ENCODE data around the gene CALML4. TPM values are rescaled to one million over a fixed set of nuclear protein-coding genes. Genes with fewer than 3 reads are reported as not detected.
"Not testable (repeated sequence)": the region's sequence is repeated elsewhere in the genome, so short reads cannot be mapped to it uniquely, and the experiment has no call there.

The CALML4 gene
- total and polyA plus RNA-seq, 7 experiments from 2014 or later, result 0.13 to 14.6 (median 2.8) TPM

DNA sequence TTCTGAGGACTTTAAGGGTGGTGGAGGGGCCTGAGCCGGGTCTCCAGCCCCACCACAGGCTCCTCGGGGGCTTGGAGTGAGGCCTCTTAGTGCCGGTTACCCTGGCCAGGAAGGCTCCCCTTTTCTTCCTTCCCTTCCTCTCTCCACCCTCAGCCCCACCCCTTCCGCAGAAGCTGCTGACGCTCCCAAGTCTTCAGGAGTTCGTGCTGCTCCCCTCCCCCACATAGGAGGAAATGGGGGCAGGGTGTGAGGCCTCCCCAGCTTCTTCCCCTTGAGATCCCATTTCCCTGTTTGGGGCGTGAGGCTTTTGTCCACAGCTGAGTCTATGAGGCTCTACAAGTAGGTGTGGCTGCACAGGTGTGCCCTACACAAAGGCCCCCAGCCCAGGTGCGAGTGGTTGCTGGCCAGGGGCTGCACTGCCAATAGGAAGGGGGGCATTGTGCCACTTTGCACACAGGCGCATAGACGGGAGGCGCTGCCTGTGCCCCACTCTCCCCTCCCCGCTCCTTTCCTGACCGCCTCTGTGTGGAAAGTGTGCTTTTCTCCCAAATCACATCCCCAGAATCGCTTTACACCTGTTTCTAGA lies 915 bp upstream of the CALML4 start:
- H3K4me1 Mint-ChIP-seq, result peaks cover 12 to 57% (median 30%) of the 10 kb centered on the region in 7 donors
- Histone ChIP-seq H3K4me1 (ENCODE audit: control insufficient read depth in 2 of 2, insufficient read depth in 2 of 2, low read length in 2 of 2) (peaks cover 0 to 21% of the 10 kb centered on the region in 2 donors), H3K4me3 (ENCODE audit: low read length) (no peak overlapping the region), H3K9me3 (ENCODE audit: control insufficient read depth in 2 of 3, low read length in 3 of 3) (no peaks in the 10 kb centered on the region), H3K27ac (ENCODE audit: low read depth, low read length) (no peak overlapping the region), H3K36me3 (ENCODE audit: control insufficient read depth in 2 of 3, insufficient read depth in 3 of 3, low read length in 3 of 3) (no peaks in the 10 kb centered on the region), H3K27me3 (ENCODE audit: control insufficient read depth in 2 of 2, insufficient read depth in 2 of 2, low read length in 2 of 2) (no peaks in the 10 kb centered on the region)
- peaks cover 0 to 4% (median 0%) of the 10 kb centered on the region in 5 donors for H3K36me3 Mint-ChIP-seq
- no peaks in the 10 kb centered on the region for H3K9me3 Mint-ChIP-seq
- peak; percentile 30 for ATAC-seq
- POLR2A ChIA-PET, result no interaction called here
- CTCF ChIA-PET, result no interaction called here
- peak overlapping the region in 4 of 9 donors; percentile 17 to 82 (median 37) for H3K27ac Mint-ChIP-seq
- H3K27me3 Mint-ChIP-seq, result no peaks in the 10 kb centered on the region
- peak overlapping the region in 9 of 10 donors; percentile 25 to 75 (median 43) for H3K4me3 Mint-ChIP-seq
- no peak for DNase-seq
- intact Hi-C loops (cut with micrococcal nuclease), result no loop called here

DNA sequence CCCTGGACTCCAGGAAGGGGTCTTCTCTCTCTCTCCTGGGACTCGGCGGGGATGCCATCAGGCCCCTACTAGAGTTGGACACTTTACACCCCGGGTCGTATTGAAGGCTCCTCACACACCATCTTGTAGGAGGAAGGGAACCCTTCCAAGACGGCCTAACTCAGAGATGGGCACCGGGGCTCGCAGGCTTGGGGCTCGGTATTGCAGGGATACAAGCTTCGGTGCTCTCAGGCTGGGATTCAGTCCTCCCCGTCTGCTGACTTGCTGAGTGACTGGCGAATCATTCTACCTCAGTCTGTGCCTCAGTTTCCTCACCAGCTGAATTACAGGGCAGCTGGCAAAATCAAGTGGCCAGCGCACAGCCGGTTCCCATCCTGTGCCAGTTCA lies 419 bp upstream of the CALML4 start:
- no peak overlapping the region for H3K4me3 ChIP-seq (ENCODE audit: low read length)
- H3K27ac ChIP-seq (ENCODE audit: low read depth, low read length), result no peak overlapping the region
- H3K4me1 ChIP-seq (ENCODE audit: control insufficient read depth in 2 of 2, insufficient read depth in 2 of 2, low read length in 2 of 2), result peaks cover 0 to 21% of the 10 kb centered on the region in 2 donors
- no peaks in the 10 kb centered on the region for H3K9me3 ChIP-seq (ENCODE audit: control insufficient read depth in 2 of 3, low read length in 3 of 3)
- H3K27ac Mint-ChIP-seq, result peak overlapping the region in 2 of 9 donors; percentile 40 to 82
- H3K4me3 Mint-ChIP-seq, result peak overlapping the region in 5 of 10 donors; percentile 25 to 75 (median 32)
- peaks cover 12 to 55% (median 30%) of the 10 kb centered on the region in 7 donors for H3K4me1 Mint-ChIP-seq
- H3K27me3 ChIP-seq (ENCODE audit: control insufficient read depth in 2 of 2, insufficient read depth in 2 of 2, low read length in 2 of 2), result no peaks in the 10 kb centered on the region
- intact Hi-C loops (cut with micrococcal nuclease), result no loop called here
- ChIA-PET CTCF (no interaction called here), POLR2A (no interaction called here)
- DNase-seq, result no peak
- no peaks in the 10 kb centered on the region for H3K36me3 ChIP-seq (ENCODE audit: control insufficient read depth in 2 of 3, insufficient read depth in 3 of 3, low read length in 3 of 3)
- no peaks in the 10 kb centered on the region for H3K9me3 Mint-ChIP-seq
- H3K36me3 Mint-ChIP-seq, result peaks cover 0 to 4% (median 0%) of the 10 kb centered on the region in 5 donors
- no peaks in the 10 kb centered on the region for H3K27me3 Mint-ChIP-seq
- ATAC-seq, result no peak

DNA sequence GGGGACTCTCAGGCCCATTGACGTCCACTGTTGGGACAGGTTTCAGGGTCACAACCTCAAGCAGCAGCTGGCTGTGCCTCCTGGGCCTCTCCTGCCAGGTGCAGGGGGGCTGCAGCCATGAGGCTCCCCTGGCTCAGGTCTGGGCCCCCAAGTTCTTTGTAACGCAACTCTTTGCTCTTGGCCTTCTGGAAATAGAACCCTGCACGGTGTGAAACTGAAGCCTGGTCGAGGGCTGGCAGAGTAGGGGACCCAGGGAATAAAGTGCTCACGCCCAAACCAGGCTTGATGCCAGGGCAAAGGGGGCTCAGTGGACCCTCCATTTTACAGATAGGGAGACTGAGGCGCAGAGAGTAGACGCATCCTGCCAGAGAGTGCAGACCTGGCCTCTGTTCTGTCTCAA lies 771 bp downstream of the CALML4 start:
- H3K27me3 ChIP-seq (ENCODE audit: control insufficient read depth in 2 of 2, insufficient read depth in 2 of 2, low read length in 2 of 2), result no peaks in the 10 kb centered on the region
- H3K36me3 ChIP-seq (ENCODE audit: control insufficient read depth in 2 of 3, insufficient read depth in 3 of 3, low read length in 3 of 3), result no peaks in the 10 kb centered on the region
- no peaks in the 10 kb centered on the region for H3K27me3 Mint-ChIP-seq
- H3K36me3 Mint-ChIP-seq, result peaks cover 0 to 4% (median 0%) of the 10 kb centered on the region in 5 donors
- intact Hi-C loops (cut with micrococcal nuclease), result no loop called here
- DNase-seq (no peak), ATAC-seq (no peak)
- H3K9me3 Mint-ChIP-seq, result no peaks in the 10 kb centered on the region
- peak overlapping the region in 2 of 10 donors; percentile 33 to 75 for H3K4me3 Mint-ChIP-seq
- H3K9me3 ChIP-seq (ENCODE audit: control insufficient read depth in 2 of 3, low read length in 3 of 3), result no peaks in the 10 kb centered on the region
- POLR2A ChIA-PET, result no interaction called here
- H3K4me1 ChIP-seq (ENCODE audit: control insufficient read depth in 2 of 2, insufficient read depth in 2 of 2, low read length in 2 of 2), result peaks cover 0 to 15% of the 10 kb centered on the region in 2 donors
- CTCF ChIA-PET, result interaction anchor here (0.7 kb wide), 1 partner anchor 30 kb away, joined by 3 read pairs; no protein-coding TSS in a partner anchor
- peak overlapping the region in 1 of 9 donors; percentile 40 for H3K27ac Mint-ChIP-seq
- peaks cover 7 to 49% (median 25%) of the 10 kb centered on the region in 7 donors for H3K4me1 Mint-ChIP-seq
- H3K27ac ChIP-seq (ENCODE audit: low read depth, low read length), result no peak overlapping the region
- no peak overlapping the region for H3K4me3 ChIP-seq (ENCODE audit: low read length)

DNA sequence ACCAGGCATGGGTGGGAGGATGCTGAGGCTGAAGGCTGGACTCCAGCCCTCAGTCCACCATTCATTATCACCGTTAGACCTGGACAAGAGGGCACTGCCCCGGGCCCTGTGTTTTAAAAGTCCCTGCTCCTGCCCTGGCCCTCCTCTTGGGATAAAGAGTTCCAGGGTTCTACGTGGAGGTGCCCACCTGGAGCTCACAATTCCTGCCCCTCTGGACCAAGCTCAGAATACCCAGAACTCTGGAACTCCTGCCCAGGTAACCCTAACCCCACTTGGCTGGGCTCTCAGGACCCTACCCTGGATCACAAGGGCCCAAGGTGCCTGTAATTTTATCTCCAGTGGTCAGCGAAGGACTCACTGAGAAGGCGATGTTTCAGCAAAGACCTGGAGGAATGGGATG lies 1.2 kb downstream of the CALML4 start:
- H3K9me3 Mint-ChIP-seq, result no peaks in the 10 kb centered on the region
- Histone ChIP-seq H3K27me3 (ENCODE audit: control insufficient read depth in 2 of 2, insufficient read depth in 2 of 2, low read length in 2 of 2) (no peaks in the 10 kb centered on the region), H3K4me1 (ENCODE audit: control insufficient read depth in 2 of 2, insufficient read depth in 2 of 2, low read length in 2 of 2) (peaks cover 0 to 11% of the 10 kb centered on the region in 2 donors), H3K27ac (ENCODE audit: low read depth, low read length) (no peak overlapping the region), H3K9me3 (ENCODE audit: control insufficient read depth in 2 of 3, low read length in 3 of 3) (no peaks in the 10 kb centered on the region), H3K36me3 (ENCODE audit: control insufficient read depth in 2 of 3, insufficient read depth in 3 of 3, low read length in 3 of 3) (no peaks in the 10 kb centered on the region), H3K4me3 (ENCODE audit: low read length) (no peak overlapping the region)
- CTCF ChIA-PET, result interaction anchor here (0.7 to 0.8 kb wide), 2 partner anchors 12 to 30 kb away, joined by 3 read pairs; no protein-coding TSS in a partner anchor
- POLR2A ChIA-PET, result no interaction called here
- no peak for DNase-seq
- no peaks in the 10 kb centered on the region for H3K27me3 Mint-ChIP-seq
- peaks cover 0 to 4% (median 0%) of the 10 kb centered on the region in 5 donors for H3K36me3 Mint-ChIP-seq
- H3K27ac Mint-ChIP-seq, result no peak overlapping the region
- H3K4me1 Mint-ChIP-seq, result peaks cover 5 to 47% (median 24%) of the 10 kb centered on the region in 7 donors
- peak overlapping the region in 1 of 10 donors; percentile 33 for H3K4me3 Mint-ChIP-seq
- intact Hi-C loops (cut with micrococcal nuclease), result no loop called here
- no peak for ATAC-seq

DNA sequence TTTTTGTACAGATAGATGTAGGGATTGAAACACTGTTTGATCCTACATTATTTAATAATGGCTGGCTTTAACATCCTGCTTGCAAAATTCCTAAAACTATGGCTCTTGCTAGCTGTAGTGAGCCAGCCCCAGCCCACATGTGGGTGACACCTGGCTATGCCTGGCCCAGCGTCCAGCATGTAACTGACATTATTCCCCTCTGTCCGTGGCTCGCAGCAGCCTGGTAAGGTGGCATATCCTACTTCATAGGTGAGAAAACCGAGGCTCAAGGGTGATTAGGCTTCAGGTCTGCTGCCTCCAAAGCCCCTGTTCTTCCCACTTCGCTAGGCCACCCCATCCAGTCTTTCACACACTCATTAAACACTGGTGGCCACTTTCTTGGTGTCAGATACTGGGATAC lies 1.6 kb downstream of the CALML4 start:
- POLR2A ChIA-PET, result no interaction called here
- CTCF ChIA-PET, result interaction anchor here (0.7 to 0.8 kb wide), 2 partner anchors 11 to 29 kb away, joined by 3 read pairs; no protein-coding TSS in a partner anchor
- ATAC-seq, result no peak
- H3K4me1 Mint-ChIP-seq, result peaks cover under 1 to 42% (median 19%) of the 10 kb centered on the region in 7 donors
- Histone ChIP-seq H3K27ac (ENCODE audit: low read depth, low read length) (no peak overlapping the region), H3K27me3 (ENCODE audit: control insufficient read depth in 2 of 2, insufficient read depth in 2 of 2, low read length in 2 of 2) (no peaks in the 10 kb centered on the region), H3K4me1 (ENCODE audit: control insufficient read depth in 2 of 2, insufficient read depth in 2 of 2, low read length in 2 of 2) (peaks cover 0 to 7% of the 10 kb centered on the region in 2 donors), H3K4me3 (ENCODE audit: low read length) (no peak overlapping the region), H3K36me3 (ENCODE audit: control insufficient read depth in 2 of 3, insufficient read depth in 3 of 3, low read length in 3 of 3) (no peaks in the 10 kb centered on the region), H3K9me3 (ENCODE audit: control insufficient read depth in 2 of 3, low read length in 3 of 3) (no peaks in the 10 kb centered on the region)
- H3K4me3 Mint-ChIP-seq, result peak overlapping the region in 1 of 10 donors; percentile 18
- H3K9me3 Mint-ChIP-seq, result no peaks in the 10 kb centered on the region
- intact Hi-C loops (cut with micrococcal nuclease), result no loop called here
- H3K36me3 Mint-ChIP-seq, result peaks cover 0 to 4% (median 0%) of the 10 kb centered on the region in 5 donors
- H3K27ac Mint-ChIP-seq, result peak overlapping the region in 1 of 9 donors; percentile 43
- H3K27me3 Mint-ChIP-seq, result no peaks in the 10 kb centered on the region
- DNase-seq, result peak in 1 of 9 donors; percentile 6

- H3K27me3 ChIP-seq (ENCODE audit: control insufficient read depth in 2 of 2, insufficient read depth in 2 of 2, low read length in 2 of 2); CTCF ChIA-PET; H3K4me1 ChIP-seq (ENCODE audit: control insufficient read depth in 2 of 2, insufficient read depth in 2 of 2, low read length in 2 of 2); H3K36me3 ChIP-seq (ENCODE audit: control insufficient read depth in 2 of 3, insufficient read depth in 3 of 3, low read length in 3 of 3); H3K27me3 Mint-ChIP-seq; H3K36me3 Mint-ChIP-seq; intact Hi-C loops (cut with micrococcal nuclease); H3K4me3 ChIP-seq (ENCODE audit: low read length); H3K27ac ChIP-seq (ENCODE audit: low read depth, low read length); ATAC-seq; H3K9me3 ChIP-seq (ENCODE audit: control insufficient read depth in 2 of 3, low read length in 3 of 3); H3K4me3 Mint-ChIP-seq; POLR2A ChIA-PET; H3K9me3 Mint-ChIP-seq: not testable (repeated sequence)
- H3K27ac Mint-ChIP-seq, result peak overlapping the region in 1 of 9 donors; percentile 43
- DNase-seq, result peak in 1 of 9 donors; percentile 1
- H3K4me1 Mint-ChIP-seq, result peaks cover 0 to 39% (median 15%) of the 10 kb centered on the region in 7 donors
Measured at GRCh38 chr15:68202994-68203393, 2.1 kb downstream of the CALML4 start.

DNA sequence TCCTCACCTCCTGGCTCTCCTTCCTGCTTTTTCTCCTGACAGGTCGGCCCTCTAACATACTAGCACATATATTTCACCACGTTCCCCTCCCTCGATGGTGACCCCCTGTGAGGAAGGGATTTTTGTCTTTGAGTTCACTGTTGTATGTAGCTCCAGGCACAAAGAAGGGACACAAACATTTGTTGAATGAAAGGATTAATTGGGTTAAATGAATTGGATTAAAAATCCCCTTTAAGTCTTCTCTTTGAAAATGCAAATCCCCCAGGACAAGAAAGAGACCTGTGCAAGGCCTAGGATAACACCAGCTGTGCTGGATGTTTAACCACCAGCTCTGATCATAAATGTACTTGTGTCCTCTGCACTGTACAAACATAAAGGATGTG lies 3.3 kb downstream of the CALML4 start:
- CTCF ChIA-PET, result no interaction called here
- H3K27me3 ChIP-seq (ENCODE audit: control insufficient read depth in 2 of 2, insufficient read depth in 2 of 2, low read length in 2 of 2), result no peaks in the 10 kb centered on the region
- Mint-ChIP-seq H3K27ac (peak overlapping the region in 6 of 9 donors; percentile 2 to 75 (median 45)), H3K9me3 (no peaks in the 10 kb centered on the region), H3K27me3 (no peaks in the 10 kb centered on the region), H3K36me3 (peaks cover 0 to 6% (median 0%) of the 10 kb centered on the region in 5 donors), H3K4me3 (peak overlapping the region in 1 of 10 donors; percentile 47), H3K4me1 (peaks cover 0 to 33% (median 11%) of the 10 kb centered on the region in 7 donors)
- DNase-seq (peak in 1 of 9 donors; percentile 4), ATAC-seq (no peak)
- no peak overlapping the region for H3K4me3 ChIP-seq (ENCODE audit: low read length)
- H3K4me1 ChIP-seq (ENCODE audit: control insufficient read depth in 2 of 2, insufficient read depth in 2 of 2, low read length in 2 of 2), result peaks cover 0 to 3% of the 10 kb centered on the region in 2 donors
- POLR2A ChIA-PET, result no interaction called here
- intact Hi-C loops (cut with micrococcal nuclease), result no loop called here
- no peaks in the 10 kb centered on the region for H3K36me3 ChIP-seq (ENCODE audit: control insufficient read depth in 2 of 3, insufficient read depth in 3 of 3, low read length in 3 of 3)
- no peak overlapping the region for H3K27ac ChIP-seq (ENCODE audit: low read depth, low read length)
- no peaks in the 10 kb centered on the region for H3K9me3 ChIP-seq (ENCODE audit: control insufficient read depth in 2 of 3, low read length in 3 of 3)

Data from naive thymus-derived CD4-positive, alpha-beta T cell (primary cell).